WTC11 (cell line): ENCODE data around the gene OTUB2. TPM values are rescaled to one million over a fixed set of nuclear protein-coding genes. Genes with fewer than 3 reads are reported as not detected.

ENCODE experiments used
- ATAC-seq: fragments of 200-7000 bp; cut with Tn5 transposase; 2 replicates; pipeline ENCODE4 v1.10.0; 2021; ENCODE audit warnings: mild to moderate bottlenecking, moderate library complexity
- CTCF ChIA-PET: fragments of 300-600 bp; sonication (Branson Sonifier 250); formaldehyde crosslinking; loops from one replicate; lab custom pipeline; 2021; ENCODE audit warnings: antibody characterized with exemption; lab: Charles Lee
- POLR2A ChIA-PET: fragments of 350-600 bp; sonication (Branson Sonifier 250); formaldehyde crosslinking; loops from one replicate; lab custom pipeline; 2021; ENCODE audit warnings: antibody characterized with exemption; lab: Charles Lee
- DNase-seq: peaks from one replicate; pipeline ENCODE4 v3.0.0; 2021; ENCODE audit warnings: low spot score
- H3K27ac Mint-ChIP-seq: 2 replicates; pipeline ENCODE4 v1.8.0; 2021; ENCODE audit warnings: mixed read lengths
- H3K27me3 Mint-ChIP-seq: 2 replicates; pipeline ENCODE4 v1.8.0; 2021; ENCODE audit warnings: low read depth, mild to moderate bottlenecking, moderate library complexity, mixed read lengths
- H3K36me3 Mint-ChIP-seq: 2 replicates; pipeline ENCODE4 v1.8.0; 2021; ENCODE audit warnings: mixed read lengths
- H3K4me1 Mint-ChIP-seq: 2 replicates; pipeline ENCODE4 v1.8.0; 2022; ENCODE audit warnings: mixed read lengths
- H3K4me3 Mint-ChIP-seq: 2 replicates; pipeline ENCODE4 v1.8.0; 2021; ENCODE audit warnings: mild to moderate bottlenecking, moderate library complexity, mixed read lengths
- H3K9me3 Mint-ChIP-seq: 2 replicates; pipeline ENCODE4 v1.8.0; 2021; ENCODE audit warnings: mixed read lengths
- CBFB ChIP-seq: sonication (generic); formaldehyde crosslinking; IDR thresholded peaks from 2 replicates; pipeline ENCODE4 v1.8.1; 2022; ENCODE audit warnings: mild to moderate bottlenecking, low read depth, missing genetic modification reagents
- EMX1 ChIP-seq: fragments of 250-450 bp; sonication (Bioruptor Pico); IDR thresholded peaks from 2 replicates; pipeline ENCODE4 v1.8.0; 2021; ENCODE audit warnings: mild to moderate bottlenecking
- ESRRA ChIP-seq: sonication (generic); formaldehyde crosslinking; IDR thresholded peaks from 2 replicates; pipeline ENCODE4 v1.8.1; 2022; ENCODE audit warnings: mild to moderate bottlenecking, missing genetic modification reagents, borderline replicate concordance
- FOXJ3 ChIP-seq: sonication (generic); formaldehyde crosslinking; IDR thresholded peaks from 2 replicates; pipeline ENCODE4 v1.9.0; 2021; ENCODE audit warnings: missing genetic modification reagents, mild to moderate bottlenecking, borderline replicate concordance
- FOXP4 ChIP-seq: sonication (generic); formaldehyde crosslinking; IDR thresholded peaks from 2 replicates; pipeline ENCODE4 v1.8.0; 2022; ENCODE audit warnings: mild to moderate bottlenecking, missing genetic modification reagents
- GRHL2 ChIP-seq: fragments of 250-450 bp; sonication (Bioruptor Pico); IDR thresholded peaks from 2 replicates; pipeline ENCODE4 v1.8.0; 2022; ENCODE audit warnings: mild to moderate bottlenecking, moderate library complexity; ENCODE audit not compliant: insufficient replicate concordance, severe bottlenecking
- IRF1 ChIP-seq: sonication (generic); formaldehyde crosslinking; IDR thresholded peaks from 2 replicates; pipeline ENCODE4 v1.8.0; 2023; ENCODE audit warnings: missing genetic modification reagents
- JUN ChIP-seq: sonication (generic); formaldehyde crosslinking; IDR thresholded peaks from 2 replicates; pipeline ENCODE4 v1.8.0; 2023; ENCODE audit warnings: mild to moderate bottlenecking, missing genetic modification reagents
- MAX ChIP-seq: sonication (generic); formaldehyde crosslinking; IDR thresholded peaks from 2 replicates; pipeline ENCODE4 v1.8.0; 2022; ENCODE audit warnings: mild to moderate bottlenecking, missing genetic modification reagents
- NFE2L1 ChIP-seq: sonication (generic); formaldehyde crosslinking; IDR thresholded peaks from 2 replicates; pipeline ENCODE4 v1.8.1; 2023; ENCODE audit warnings: missing genetic modification reagents
- NFYB ChIP-seq: sonication (generic); formaldehyde crosslinking; conservative IDR thresholded peaks from 2 replicates; pipeline ENCODE4 v1.8.0; 2022; ENCODE audit warnings: low read depth, missing genetic modification reagents
- NR1H2 ChIP-seq: sonication (generic); formaldehyde crosslinking; IDR thresholded peaks from 2 replicates; pipeline ENCODE4 v1.9.0; 2021; ENCODE audit warnings: mild to moderate bottlenecking, moderate library complexity, missing genetic modification reagents
- RORB ChIP-seq: fragments of 250-450 bp; sonication (Bioruptor Pico); IDR thresholded peaks from 2 replicates; pipeline ENCODE4 v1.9.0; 2021; ENCODE audit warnings: mild to moderate bottlenecking
- TEAD1 ChIP-seq: sonication (generic); formaldehyde crosslinking; IDR thresholded peaks from 2 replicates; pipeline ENCODE4 v1.8.0; 2022; ENCODE audit warnings: mild to moderate bottlenecking, missing genetic modification reagents
- TEAD4 ChIP-seq: sonication (generic); formaldehyde crosslinking; IDR thresholded peaks from 2 replicates; pipeline ENCODE4 v1.8.0; 2022; ENCODE audit warnings: mild to moderate bottlenecking, missing genetic modification reagents
- ZBTB21 ChIP-seq: sonication (generic); formaldehyde crosslinking; IDR thresholded peaks from 2 replicates; pipeline ENCODE4 v1.8.1; 2023; ENCODE audit warnings: mild to moderate bottlenecking, missing genetic modification reagents, borderline replicate concordance
- ZNF138 ChIP-seq: sonication (generic); formaldehyde crosslinking; conservative IDR thresholded peaks from 2 replicates; pipeline ENCODE4 v1.8.1; 2022; ENCODE audit warnings: mild to moderate bottlenecking, moderate library complexity, missing genetic modification reagents
- ZNF532 ChIP-seq: fragments of 250-450 bp; sonication (Bioruptor Pico); IDR thresholded peaks from 2 replicates; pipeline ENCODE4 v1.9.0; 2021; ENCODE audit warnings: mild to moderate bottlenecking, borderline replicate concordance
- total RNA-seq: library from RNA; stranded (reverse); gene quantifications from 3 replicates; pipeline ENCODE4 v1.2.3, GENCODE V29; 2021
- TF ChIP-seq, protein P1 (sequence below): fragments of 250-450 bp; sonication (Bioruptor Pico); IDR thresholded peaks from 2 replicates; pipeline ENCODE4 v2.1.2; 2022; ENCODE audit warnings: mild to moderate bottlenecking, moderate library complexity
- TF ChIP-seq, protein P2 (sequence below): sonication (generic); formaldehyde crosslinking; IDR thresholded peaks from 2 replicates; pipeline ENCODE4 v1.8.1; 2023; ENCODE audit warnings: mild to moderate bottlenecking, missing genetic modification reagents, moderate library complexity
- TF ChIP-seq, protein P3 (sequence below): sonication (generic); formaldehyde crosslinking; IDR thresholded peaks from 2 replicates; pipeline ENCODE4 v1.8.1; 2022; ENCODE audit warnings: missing genetic modification reagents, borderline replicate concordance

The OTUB2 gene
- total RNA-seq, 1 experiment from 2014 or later = 3.5 TPM

DNA sequence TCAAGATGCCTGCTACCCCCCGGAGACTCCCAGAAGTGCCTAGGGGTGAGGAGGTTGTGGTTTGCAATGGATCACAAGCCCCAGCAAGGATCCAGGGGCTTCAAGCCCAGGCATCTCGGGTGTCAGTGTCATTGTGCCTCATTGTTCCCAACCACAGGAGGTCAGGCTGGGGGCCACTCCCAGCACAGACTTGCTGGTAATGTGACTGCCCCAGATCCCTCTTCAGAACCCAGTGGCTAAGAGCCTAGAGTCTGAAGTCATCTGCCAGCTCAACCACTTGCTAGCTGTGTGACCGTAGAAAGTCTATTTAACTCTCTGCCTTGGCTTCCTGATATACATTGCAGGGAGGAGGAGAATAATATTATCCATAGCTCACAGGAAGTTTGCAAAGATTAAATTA, 42.1 kb upstream of the OTUB2 start:
- peaks cover 17% of the 10 kb centered on the region for H3K4me1 Mint-ChIP-seq
- TF ChIP-seq GRHL2 (CRISPR knock-in tag) (no peak), CBFB (no peak), RORB (CRISPR knock-in tag) (no peak), ESRRA (CRISPR knock-in tag) (no peak), EMX1 (no peak), FOXP4 (CRISPR knock-in tag) (no peak)
- TF ChIP-seq, protein P1, sequence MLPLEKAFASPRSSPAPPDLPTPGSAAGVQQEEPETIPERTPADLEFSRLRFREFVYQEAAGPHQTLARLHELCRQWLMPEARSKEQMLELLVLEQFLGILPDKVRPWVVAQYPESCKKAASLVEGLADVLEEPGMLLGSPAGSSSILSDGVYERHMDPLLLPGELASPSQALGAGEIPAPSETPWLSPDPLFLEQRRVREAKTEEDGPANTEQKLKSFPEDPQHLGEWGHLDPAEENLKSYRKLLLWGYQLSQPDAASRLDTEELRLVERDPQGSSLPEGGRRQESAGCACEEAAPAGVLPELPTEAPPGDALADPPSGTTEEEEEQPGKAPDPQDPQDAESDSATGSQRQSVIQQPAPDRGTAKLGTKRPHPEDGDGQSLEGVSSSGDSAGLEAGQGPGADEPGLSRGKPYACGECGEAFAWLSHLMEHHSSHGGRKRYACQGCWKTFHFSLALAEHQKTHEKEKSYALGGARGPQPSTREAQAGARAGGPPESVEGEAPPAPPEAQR (CRISPR knock-in tag) = no peak
- ChIA-PET CTCF (interaction anchor here (0.9 to 7.3 kb wide), 6 partner anchors 12 to 52 kb away, joined by 3 to 71 read pairs (median 4); no protein-coding TSS in a partner anchor), POLR2A (no interaction called here)
- H3K4me3 Mint-ChIP-seq = no peak overlapping the region
- DNase-seq (no peak), ATAC-seq (no peak)
- H3K27ac Mint-ChIP-seq = no peak overlapping the region
- no peaks in the 10 kb centered on the region for H3K9me3 Mint-ChIP-seq
- H3K27me3 Mint-ChIP-seq = no peaks in the 10 kb centered on the region; the same call in 1 of the 2 replicates
- H3K36me3 Mint-ChIP-seq = no peaks in the 10 kb centered on the region

GRCh38 chr14:93984987-93985410, 41.1 kb upstream of the OTUB2 start:
- POLR2A ChIA-PET = no interaction called here
- H3K4me1 Mint-ChIP-seq = peaks cover 17% of the 10 kb centered on the region
- CTCF ChIA-PET = interaction anchor here (0.9 to 7.3 kb wide), 7 partner anchors 11 to 67 kb away, joined by 3 to 71 read pairs (median 4); no protein-coding TSS in a partner anchor
- peak; percentile 50 for DNase-seq
- TF ChIP-seq ZNF532 (CRISPR knock-in tag) = 0 out of 2 replicates have a peak, but pooled peaks have one; percentile 21
- TF ChIP-seq GRHL2 (CRISPR knock-in tag) = no peak
- TF ChIP-seq, protein P2, sequence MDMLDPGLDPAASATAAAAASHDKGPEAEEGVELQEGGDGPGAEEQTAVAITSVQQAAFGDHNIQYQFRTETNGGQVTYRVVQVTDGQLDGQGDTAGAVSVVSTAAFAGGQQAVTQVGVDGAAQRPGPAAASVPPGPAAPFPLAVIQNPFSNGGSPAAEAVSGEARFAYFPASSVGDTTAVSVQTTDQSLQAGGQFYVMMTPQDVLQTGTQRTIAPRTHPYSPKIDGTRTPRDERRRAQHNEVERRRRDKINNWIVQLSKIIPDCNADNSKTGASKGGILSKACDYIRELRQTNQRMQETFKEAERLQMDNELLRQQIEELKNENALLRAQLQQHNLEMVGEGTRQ (CRISPR knock-in tag) = peak; percentile 57
- no peak for TF ChIP-seq ZNF138 (CRISPR knock-in tag)
- TF ChIP-seq TEAD4 (CRISPR knock-in tag) = no peak
- TF ChIP-seq MAX (CRISPR knock-in tag) = peak; percentile 68
- peak; percentile 68 for ATAC-seq
- H3K36me3 Mint-ChIP-seq = no peaks in the 10 kb centered on the region
- H3K9me3 Mint-ChIP-seq = no peaks in the 10 kb centered on the region
- no peak overlapping the region for H3K4me3 Mint-ChIP-seq
- H3K27ac Mint-ChIP-seq = no peak overlapping the region
- H3K27me3 Mint-ChIP-seq = no peaks in the 10 kb centered on the region; the same call in 1 of the 2 replicates

DNA sequence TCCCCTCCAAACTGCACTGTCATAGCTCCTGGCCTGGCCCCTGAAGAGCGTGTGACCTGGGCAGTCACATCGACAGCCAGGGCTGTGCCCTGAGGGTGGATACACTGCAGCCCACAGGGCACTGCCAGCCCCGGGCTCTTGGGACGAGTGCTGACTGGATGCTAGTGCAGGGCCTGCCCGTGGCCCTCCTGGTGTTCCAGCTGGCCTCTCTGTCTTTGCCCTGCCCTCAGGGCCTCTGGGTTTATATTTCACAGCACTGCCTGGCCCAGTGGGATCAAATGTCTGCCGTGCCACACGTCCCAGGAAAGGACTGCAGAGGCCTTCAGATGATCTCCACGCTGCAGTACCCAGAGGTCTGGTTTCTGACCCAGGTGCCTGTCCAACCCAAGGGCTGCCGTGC, 39.2 kb upstream of the OTUB2 start:
- Mint-ChIP-seq H3K36me3 (no peaks in the 10 kb centered on the region), H3K9me3 (no peaks in the 10 kb centered on the region), H3K27ac (no peak overlapping the region), H3K4me3 (no peak overlapping the region), H3K27me3 (no peaks in the 10 kb centered on the region; the same call in 1 of the 2 replicates), H3K4me1 (peaks cover 17% of the 10 kb centered on the region)
- DNase-seq = no peak
- CTCF ChIA-PET = interaction anchor here (1.0 to 7.3 kb wide), 2 partner anchors 15 to 47 kb away, joined by 4 to 71 read pairs; no protein-coding TSS in a partner anchor
- ATAC-seq = no peak
- POLR2A ChIA-PET = no interaction called here
- no peak for TF ChIP-seq ZBTB21
- no peak for TF ChIP-seq NR1H2 (CRISPR knock-in tag)
- no peak for TF ChIP-seq NFE2L1 (CRISPR knock-in tag)
- TF ChIP-seq, protein P3, sequence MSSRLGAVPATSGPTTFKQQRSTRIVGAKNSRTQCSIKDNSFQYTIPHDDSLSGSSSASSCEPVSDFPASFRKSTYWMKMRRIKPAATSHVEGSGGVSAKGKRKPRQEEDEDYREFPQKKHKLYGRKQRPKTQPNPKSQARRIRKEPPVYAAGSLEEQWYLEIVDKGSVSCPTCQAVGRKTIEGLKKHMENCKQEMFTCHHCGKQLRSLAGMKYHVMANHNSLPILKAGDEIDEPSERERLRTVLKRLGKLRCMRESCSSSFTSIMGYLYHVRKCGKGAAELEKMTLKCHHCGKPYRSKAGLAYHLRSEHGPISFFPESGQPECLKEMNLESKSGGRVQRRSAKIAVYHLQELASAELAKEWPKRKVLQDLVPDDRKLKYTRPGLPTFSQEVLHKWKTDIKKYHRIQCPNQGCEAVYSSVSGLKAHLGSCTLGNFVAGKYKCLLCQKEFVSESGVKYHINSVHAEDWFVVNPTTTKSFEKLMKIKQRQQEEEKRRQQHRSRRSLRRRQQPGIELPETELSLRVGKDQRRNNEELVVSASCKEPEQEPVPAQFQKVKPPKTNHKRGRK (CRISPR knock-in tag) = no peak
- TF ChIP-seq NFYB = no peak
- TF ChIP-seq FOXJ3 (CRISPR knock-in tag) = no peak
- no peak for TF ChIP-seq JUN
- TF ChIP-seq IRF1 = no peak
- TF ChIP-seq TEAD1 (CRISPR knock-in tag) = no peak
